ENCODE measurements around the gene PPFIA1. TPM values are rescaled to one million over a fixed set of nuclear protein-coding genes. Genes with fewer than 3 reads are reported as not detected.

PPFIA1 gene
- total and polyA plus RNA-seq, 2 of the 13 experiments (the other 11 are each of a cell fraction or from before 2014, with no cell fraction given) = 29.9 to 45.2 TPM

GRCh38 chr11:70322666-70323065, 52.2 kb downstream of the PPFIA1 start:
- no peaks in the 10 kb centered on the region for H3K9me3 ChIP-seq (ENCODE audit: low read length)

GRCh38 chr11:70323806-70324205, 53.3 kb downstream of the PPFIA1 start:
- Histone ChIP-seq H3K27me3 (ENCODE audit: control insufficient read depth in 1 of 2, insufficient read depth in 2 of 2, low read length in 2 of 2) (no peaks in the 10 kb centered on the region), H3K79me2 (ENCODE audit: insufficient read depth, low read length) (no peaks in the 10 kb centered on the region), H3K4me1 (ENCODE audit: insufficient read depth, low read length) (no peaks in the 10 kb centered on the region), H3K4me2 (ENCODE audit: low read depth, low read length) (no peak overlapping the region), H2AFZ (ENCODE audit: low read length) (no peak overlapping the region), H3K9me3 (ENCODE audit: low read length) (no peaks in the 10 kb centered on the region), H3K27ac (ENCODE audit: extremely low read length, insufficient read depth, low read length) (no peak overlapping the region), H3K4me3 (replicated peaks in 1 of 3; ENCODE audit: insufficient read depth in 1 of 3, low read depth in 2 of 3, low read length in 3 of 3) (no peak overlapping the region), H4K20me1 (ENCODE audit: insufficient read depth, low read length) (0 out of 2 replicates have a peak, but pooled peaks cover 2% of the 10 kb centered on the region), H3K36me3 (replicated peaks in 1 of 2; ENCODE audit: control insufficient read depth in 1 of 2, insufficient read depth in 2 of 2, low read length in 2 of 2) (peaks cover 19 to 67% of the 10 kb centered on the region in 2 experiments), H3K9ac (ENCODE audit: insufficient read depth, low read depth, low read length) (no peak overlapping the region)
- in situ Hi-C loops (cut with HindIII; ENCODE audit: extremely low pct_ligation_motif_present, low pct_unique_long_range_greater_than_20kb) = no loop called here
- BruUV-seq (replicated peaks) = no TSS peak
- ATAC-seq (no peak), DNase-seq (ENCODE audit: low spot score) (no peak), FAIRE-seq (no peak)
- ChIA-PET POLR2A (no interaction called here), CTCF (ENCODE audit: low intra/inter-chr PET ratio, low total read pairs) (no interaction called here)
- TF ChIP-seq ZNF607 (CRISPR knock-in tag; IDR thresholded peaks at IDR 0.05; ENCODE audit: borderline replicate concordance) = no peak
- TF ChIP-seq ZNF235 (CRISPR knock-in tag; IDR thresholded peaks at IDR 0.05; ENCODE audit: borderline replicate concordance) = no peak
- TF ChIP-seq ZNF24 (IDR thresholded peaks at IDR 0.05) = no peak
- no peak for TF ChIP-seq MAX (IDR thresholded peaks at IDR 0.05)
- no peak for TF ChIP-seq ZNF512B (CRISPR knock-in tag; IDR thresholded peaks at IDR 0.05; ENCODE audit: borderline replicate concordance)
- TF ChIP-seq CBX5 (CRISPR knock-in tag; IDR thresholded peaks at IDR 0.05; ENCODE audit: borderline replicate concordance) = no peak
- intact Hi-C loops (cut with micrococcal nuclease; ENCODE audit: unreplicated experiment) = no loop called here
- WGBS (ENCODE audit: low lambda C conversion rate) = 92% methylated on average over 1 of the region's 1 CpG

More at GRCh38 chr11:70322666-70323065, 52.2 kb downstream of the PPFIA1 start:
- H3K4me1 ChIP-seq (ENCODE audit: insufficient read depth, low read length) = no peaks in the 10 kb centered on the region
- no peaks in the 10 kb centered on the region for H3K79me2 ChIP-seq (ENCODE audit: insufficient read depth, low read length)
- no peak overlapping the region for H3K9ac ChIP-seq (ENCODE audit: insufficient read depth, low read depth, low read length)
- POLR2A ChIA-PET = no interaction called here
- BruUV-seq (replicated peaks) = no TSS peak
- no peak for FAIRE-seq
- H2AFZ ChIP-seq (ENCODE audit: low read length) = no peak overlapping the region
- no peak overlapping the region for H3K27ac ChIP-seq (ENCODE audit: extremely low read length, insufficient read depth, low read length)
- peaks cover 18 to 67% of the 10 kb centered on the region in 2 experiments for H3K36me3 ChIP-seq (replicated peaks in 1 of 2; ENCODE audit: control insufficient read depth in 1 of 2, insufficient read depth in 2 of 2, low read length in 2 of 2)
- no peak for TF ChIP-seq MNT (IDR thresholded peaks at IDR 0.05)
- no peak for TF ChIP-seq ZSCAN22 (CRISPR knock-in tag; IDR thresholded peaks at IDR 0.05)
- TF ChIP-seq HHEX (CRISPR knock-in tag; IDR thresholded peaks at IDR 0.05) = no peak
- TF ChIP-seq THAP11 (CRISPR knock-in tag; IDR thresholded peaks at IDR 0.05) = no peak
- TF ChIP-seq MLLT10 (CRISPR knock-in tag; IDR thresholded peaks at IDR 0.05) = no peak
- TF ChIP-seq HOXA7 (CRISPR knock-in tag; IDR thresholded peaks at IDR 0.05) = no peak
- in situ Hi-C loops (cut with HindIII; ENCODE audit: extremely low pct_ligation_motif_present, low pct_unique_long_range_greater_than_20kb) = no loop called here
- no peaks in the 10 kb centered on the region for H3K27me3 ChIP-seq (ENCODE audit: control insufficient read depth in 1 of 2, insufficient read depth in 2 of 2, low read length in 2 of 2)
- CTCF ChIA-PET (ENCODE audit: low intra/inter-chr PET ratio, low total read pairs) = no interaction called here
- 100% methylated on average over 2 of the region's 2 CpGs for WGBS (ENCODE audit: low lambda C conversion rate)
- no peak overlapping the region for H3K4me3 ChIP-seq (replicated peaks in 1 of 3; ENCODE audit: insufficient read depth in 1 of 3, low read depth in 2 of 3, low read length in 3 of 3)
- no peak for ATAC-seq
- intact Hi-C loops (cut with micrococcal nuclease; ENCODE audit: unreplicated experiment) = no loop called here
- no peak overlapping the region for H3K4me2 ChIP-seq (ENCODE audit: low read depth, low read length)
- DNase-seq (ENCODE audit: low spot score) = no peak
- 0 out of 2 replicates have a peak, but pooled peaks cover 2% of the 10 kb centered on the region for H4K20me1 ChIP-seq (ENCODE audit: insufficient read depth, low read length)

All from HepG2 (cell line).